Measurements from ENCODE around the gene UBQLN4. TPM values are rescaled to one million over a fixed set of nuclear protein-coding genes. Genes with fewer than 3 reads are reported as not detected.

Gene UBQLN4
- total and polyA plus RNA-seq, 2 of the 4 experiments (the other 2 are of a cell fraction) = 8.8 to 21.6 TPM

DNA sequence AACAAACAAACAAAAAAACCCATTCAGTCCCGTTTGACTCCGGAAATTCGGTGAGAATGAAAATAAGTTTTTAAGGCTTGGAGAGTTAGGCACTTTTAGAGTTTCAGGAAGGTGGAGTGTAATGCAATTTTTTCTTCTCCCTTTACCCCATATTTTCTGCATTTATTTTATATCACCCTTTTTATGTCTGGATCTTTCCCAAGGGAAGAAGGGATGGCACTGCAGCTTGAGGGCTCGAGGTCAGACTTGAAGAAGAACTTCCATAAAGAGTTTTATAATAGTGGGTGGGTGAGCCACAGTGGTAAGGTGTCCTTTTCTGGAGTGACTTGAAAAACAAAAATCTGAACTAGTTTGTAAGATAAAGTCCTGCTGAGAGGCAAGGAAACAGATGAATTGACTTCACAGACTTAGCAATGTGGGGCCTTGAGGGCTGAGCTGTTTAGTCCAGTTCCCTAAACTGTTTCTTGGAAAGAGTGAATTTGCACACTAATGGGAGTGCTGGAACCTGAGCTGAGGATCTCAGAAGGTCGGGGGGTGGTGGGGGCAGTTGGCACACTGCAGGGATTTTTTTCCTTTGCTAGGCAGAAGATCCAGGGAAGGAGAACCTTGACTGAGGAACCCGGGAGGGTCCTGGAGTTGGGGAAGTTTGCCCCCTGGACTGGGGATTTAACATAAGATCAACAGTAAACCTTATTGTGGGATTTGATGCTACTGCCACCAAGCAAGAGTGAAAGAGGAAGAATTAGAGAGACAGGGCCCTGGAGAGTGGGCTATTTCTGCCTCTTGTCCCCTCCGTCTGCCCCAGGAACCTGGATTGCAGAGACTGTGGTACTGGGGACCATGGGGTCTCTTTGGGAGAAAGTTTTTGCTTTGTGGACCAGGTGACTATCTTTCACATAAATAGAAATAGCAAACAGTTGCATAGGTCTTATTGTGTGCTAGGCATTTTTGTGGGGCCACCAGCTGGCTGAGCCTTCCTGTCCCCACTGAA lies 30.5 kb upstream of the UBQLN4 start:
- intact Hi-C loops (cut with micrococcal nuclease) (no loop called here), dilution Hi-C loops (cut with HindIII; ENCODE audit: low sequenced_read_pairs, unreplicated experiment) (no loop called here), in situ Hi-C loops (cut with MboI; ENCODE audit: low sequenced_read_pairs) (no loop called here)
- Histone ChIP-seq H2AK5ac (ENCODE audit: low read depth, low read length) (no peak overlapping the region), H4K91ac (ENCODE audit: insufficient read depth, low read depth, low read length) (no peak overlapping the region), H3K4me1 (ENCODE audit: control insufficient read depth, insufficient read depth, low read length) (peaks cover 11% of the 10 kb centered on the region), H3K9me1 (ENCODE audit: insufficient read depth, low read length) (no peaks in the 10 kb centered on the region), H2BK15ac (ENCODE audit: low read depth, low read length) (no peak overlapping the region), H3K4me2 (ENCODE audit: low read depth, low read length) (peak overlapping the region; percentile 30; the same call in 1 of the 2 replicates), H2BK5ac (ENCODE audit: low read depth, low read length, poor library complexity, severe bottlenecking) (no peak overlapping the region), H3K4me3 (ENCODE audit: insufficient read depth, low read depth, low read length) (peak overlapping the region; percentile 71), H3K9ac (ENCODE audit: low read depth, low read length) (no peak overlapping the region), H2BK120ac (ENCODE audit: low read depth, low read length) (no peak overlapping the region), H3K56ac (ENCODE audit: extremely low read depth, insufficient read depth, low read length) (no peak overlapping the region), H3K27ac (ENCODE audit: insufficient read depth, low read length) (no peak overlapping the region), H3K18ac (ENCODE audit: low read depth, low read length) (no peak overlapping the region), H3K14ac (replicated peaks; ENCODE audit: low read depth, low read length) (no peak overlapping the region), H4K5ac (ENCODE audit: low read depth, low read length) (no peak overlapping the region), H2AFZ (replicated peaks; ENCODE audit: low read length, poor library complexity) (no peak overlapping the region), H2AK9ac (replicated peaks; ENCODE audit: low read depth, low read length, poor library complexity) (no peak overlapping the region), H3K79me1 (ENCODE audit: low read depth in 1 of 2, low read length in 2 of 2) (peaks cover 15 to 72% of the 10 kb centered on the region in 2 experiments), H3K27me3 (ENCODE audit: control insufficient read depth, insufficient read depth, low read length) (no peaks in the 10 kb centered on the region), H3K9me3 (ENCODE audit: control insufficient read depth, insufficient read depth, low read length) (no peaks in the 10 kb centered on the region), H3K36me3 (ENCODE audit: control insufficient read depth, insufficient read depth, low read length) (no peaks in the 10 kb centered on the region), H4K20me1 (ENCODE audit: insufficient read depth, low read length) (peaks cover 7% of the 10 kb centered on the region), H3K4ac (ENCODE audit: low read depth, low read length) (no peak overlapping the region), H3K23ac (ENCODE audit: low read depth, low read length) (peak overlapping the region; percentile 48; the same call in 1 of the 2 replicates), H2BK20ac (ENCODE audit: low read depth, low read length) (no peak overlapping the region), H4K8ac (ENCODE audit: low read depth in 2 of 2, low read length in 2 of 2) (peak overlapping the region in 1 of 2 experiments; percentile 36; a peak in 1 of 4 replicates)
- WGBS, 2 experiments (ENCODE audit: extremely low coverage in 2 of 2, insufficient read length in 1 of 2) = 29% methylated on average over 1 of the region's 7 CpGs; no CpG with 5 or more reads in 1 of the 2 experiments
- no peak for ATAC-seq (ENCODE audit: low read depth)
- CTCF ChIA-PET = no interaction called here
- POLR2A ChIA-PET (ENCODE audit: unreplicated experiment) = interaction anchor here (0.5 to 0.6 kb wide), 2 partner anchors 141 to 1802 kb away, joined by 4 to 9 read pairs; no protein-coding TSS in a partner anchor
- no peak for DNase-seq
- BruUV-seq (replicated peaks) = no TSS peak
- TF ChIP-seq RFX5 (IDR thresholded peaks at IDR 0.05; ENCODE audit: low read depth, low read length) (no peak), POLR2A (IDR thresholded peaks at IDR 0.05; ENCODE audit: low read depth, low read length) (no peak), MAZ (IDR thresholded peaks at IDR 0.05; ENCODE audit: borderline replicate concordance, low read depth, low read length) (no peak), RAD21 (IDR thresholded peaks at IDR 0.05; ENCODE audit: low read length) (no peak), FOS (IDR thresholded peaks at IDR 0.05; ENCODE audit: low read depth, low read length) (no peak), MXI1 (IDR thresholded peaks at IDR 0.05; ENCODE audit: borderline replicate concordance, low read depth, low read length) (no peak), RCOR1 (IDR thresholded peaks at IDR 0.05; ENCODE audit: insufficient replicate concordance, low read length) (no peak), CEBPB (IDR thresholded peaks at IDR 0.05; ENCODE audit: low read depth, low read length) (no peak), BHLHE40 (IDR thresholded peaks at IDR 0.05; ENCODE audit: low read depth, low read length) (no peak), NFE2L2 (IDR thresholded peaks at IDR 0.05; ENCODE audit: low read depth, low read length) (no peak), SMC3 (IDR thresholded peaks at IDR 0.05; ENCODE audit: low read depth, low read length) (no peak)
- TF ChIP-seq, protein P1, sequence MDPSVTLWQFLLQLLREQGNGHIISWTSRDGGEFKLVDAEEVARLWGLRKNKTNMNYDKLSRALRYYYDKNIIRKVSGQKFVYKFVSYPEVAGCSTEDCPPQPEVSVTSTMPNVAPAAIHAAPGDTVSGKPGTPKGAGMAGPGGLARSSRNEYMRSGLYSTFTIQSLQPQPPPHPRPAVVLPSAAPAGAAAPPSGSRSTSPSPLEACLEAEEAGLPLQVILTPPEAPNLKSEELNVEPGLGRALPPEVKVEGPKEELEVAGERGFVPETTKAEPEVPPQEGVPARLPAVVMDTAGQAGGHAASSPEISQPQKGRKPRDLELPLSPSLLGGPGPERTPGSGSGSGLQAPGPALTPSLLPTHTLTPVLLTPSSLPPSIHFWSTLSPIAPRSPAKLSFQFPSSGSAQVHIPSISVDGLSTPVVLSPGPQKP (IDR thresholded peaks at IDR 0.05; ENCODE audit: borderline replicate concordance, low read depth, low read length) = no peak
- TF ChIP-seq, protein P2, sequence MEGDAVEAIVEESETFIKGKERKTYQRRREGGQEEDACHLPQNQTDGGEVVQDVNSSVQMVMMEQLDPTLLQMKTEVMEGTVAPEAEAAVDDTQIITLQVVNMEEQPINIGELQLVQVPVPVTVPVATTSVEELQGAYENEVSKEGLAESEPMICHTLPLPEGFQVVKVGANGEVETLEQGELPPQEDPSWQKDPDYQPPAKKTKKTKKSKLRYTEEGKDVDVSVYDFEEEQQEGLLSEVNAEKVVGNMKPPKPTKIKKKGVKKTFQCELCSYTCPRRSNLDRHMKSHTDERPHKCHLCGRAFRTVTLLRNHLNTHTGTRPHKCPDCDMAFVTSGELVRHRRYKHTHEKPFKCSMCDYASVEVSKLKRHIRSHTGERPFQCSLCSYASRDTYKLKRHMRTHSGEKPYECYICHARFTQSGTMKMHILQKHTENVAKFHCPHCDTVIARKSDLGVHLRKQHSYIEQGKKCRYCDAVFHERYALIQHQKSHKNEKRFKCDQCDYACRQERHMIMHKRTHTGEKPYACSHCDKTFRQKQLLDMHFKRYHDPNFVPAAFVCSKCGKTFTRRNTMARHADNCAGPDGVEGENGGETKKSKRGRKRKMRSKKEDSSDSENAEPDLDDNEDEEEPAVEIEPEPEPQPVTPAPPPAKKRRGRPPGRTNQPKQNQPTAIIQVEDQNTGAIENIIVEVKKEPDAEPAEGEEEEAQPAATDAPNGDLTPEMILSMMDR (conservative IDR thresholded peaks at IDR 0.05; ENCODE audit: low read depth, low read length) = no peak
- TF ChIP-seq, protein P3, sequence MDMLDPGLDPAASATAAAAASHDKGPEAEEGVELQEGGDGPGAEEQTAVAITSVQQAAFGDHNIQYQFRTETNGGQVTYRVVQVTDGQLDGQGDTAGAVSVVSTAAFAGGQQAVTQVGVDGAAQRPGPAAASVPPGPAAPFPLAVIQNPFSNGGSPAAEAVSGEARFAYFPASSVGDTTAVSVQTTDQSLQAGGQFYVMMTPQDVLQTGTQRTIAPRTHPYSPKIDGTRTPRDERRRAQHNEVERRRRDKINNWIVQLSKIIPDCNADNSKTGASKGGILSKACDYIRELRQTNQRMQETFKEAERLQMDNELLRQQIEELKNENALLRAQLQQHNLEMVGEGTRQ (IDR thresholded peaks at IDR 0.05; ENCODE audit: low read depth, low read length) = no peak
